Measurements from ENCODE around the gene ZC2HC1B. TPM values are rescaled to one million over a fixed set of nuclear protein-coding genes. Genes with fewer than 3 reads are reported as not detected.

The ZC2HC1B gene
- total RNA-seq, 1 experiment from 2014 or later, result not detected

DNA sequence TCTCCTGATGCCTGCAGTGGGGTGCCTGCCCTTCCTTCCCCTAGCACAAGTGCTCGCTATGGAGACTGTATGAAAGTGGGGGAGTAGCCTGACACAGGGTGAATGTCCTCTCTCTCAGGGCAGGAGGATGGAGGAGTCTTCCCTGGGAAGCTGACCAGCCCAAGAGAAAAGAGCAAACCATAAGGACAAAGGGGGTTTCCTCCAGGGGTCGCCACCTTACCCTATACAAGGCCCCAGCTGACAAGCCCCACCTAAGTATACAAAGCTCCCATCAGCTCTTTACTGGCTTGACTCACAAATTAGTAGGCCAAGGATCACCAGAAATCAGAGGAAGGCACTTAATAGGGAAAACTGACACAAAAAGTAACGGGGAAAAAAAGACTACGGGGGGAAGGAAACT lies 89.6 kb downstream of the ZC2HC1B start:
- no CpG with 5 or more reads among the region's 4 CpGs for WGBS (ENCODE audit: extremely low coverage, insufficient read length, low lambda C conversion rate)
- H2BK15ac ChIP-seq (ENCODE audit: low read depth, low read length), result no peak overlapping the region
- H3K14ac ChIP-seq (ENCODE audit: insufficient read depth, low read length), result no peak overlapping the region
- TF ChIP-seq, protein P1, sequence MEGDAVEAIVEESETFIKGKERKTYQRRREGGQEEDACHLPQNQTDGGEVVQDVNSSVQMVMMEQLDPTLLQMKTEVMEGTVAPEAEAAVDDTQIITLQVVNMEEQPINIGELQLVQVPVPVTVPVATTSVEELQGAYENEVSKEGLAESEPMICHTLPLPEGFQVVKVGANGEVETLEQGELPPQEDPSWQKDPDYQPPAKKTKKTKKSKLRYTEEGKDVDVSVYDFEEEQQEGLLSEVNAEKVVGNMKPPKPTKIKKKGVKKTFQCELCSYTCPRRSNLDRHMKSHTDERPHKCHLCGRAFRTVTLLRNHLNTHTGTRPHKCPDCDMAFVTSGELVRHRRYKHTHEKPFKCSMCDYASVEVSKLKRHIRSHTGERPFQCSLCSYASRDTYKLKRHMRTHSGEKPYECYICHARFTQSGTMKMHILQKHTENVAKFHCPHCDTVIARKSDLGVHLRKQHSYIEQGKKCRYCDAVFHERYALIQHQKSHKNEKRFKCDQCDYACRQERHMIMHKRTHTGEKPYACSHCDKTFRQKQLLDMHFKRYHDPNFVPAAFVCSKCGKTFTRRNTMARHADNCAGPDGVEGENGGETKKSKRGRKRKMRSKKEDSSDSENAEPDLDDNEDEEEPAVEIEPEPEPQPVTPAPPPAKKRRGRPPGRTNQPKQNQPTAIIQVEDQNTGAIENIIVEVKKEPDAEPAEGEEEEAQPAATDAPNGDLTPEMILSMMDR (conservative IDR thresholded peaks at IDR 0.05), result peak; percentile 44; the same call in 2 of the 3 replicates
- no peak overlapping the region for H4K8ac ChIP-seq (replicated peaks; ENCODE audit: insufficient read length, low read depth, low read length)
- H3K18ac ChIP-seq (ENCODE audit: insufficient read length, low read depth, low read length), result no peak overlapping the region
- H3K4me3 Mint-ChIP-seq, result no peak overlapping the region
- no peaks in the 10 kb centered on the region for H4K20me1 ChIP-seq (ENCODE audit: control insufficient read depth, insufficient read depth, insufficient read length)
- no peak overlapping the region for H3K27ac ChIP-seq (ENCODE audit: insufficient read length, low read depth, low read length)
- H3K9me3 ChIP-seq (ENCODE audit: control insufficient read depth, low read depth, low read length), result no peaks in the 10 kb centered on the region
- no peak overlapping the region for H3K4me2 ChIP-seq (ENCODE audit: insufficient read depth, insufficient read length, low read length)
- H3T11ph ChIP-seq (ENCODE audit: low read length), result no peak overlapping the region
- H3K4me1 Mint-ChIP-seq, result peaks cover 23 to 28% of the 10 kb centered on the region in 2 experiments
- H3K79me2 ChIP-seq (ENCODE audit: insufficient read depth, low read length), result no peaks in the 10 kb centered on the region
- no peak overlapping the region for H3K23ac ChIP-seq (ENCODE audit: insufficient read length, low read depth, low read length)
- no peak overlapping the region for H4K5ac ChIP-seq (ENCODE audit: insufficient read length, low read depth, low read length)
- no peaks in the 10 kb centered on the region for H3K36me3 Mint-ChIP-seq (ENCODE audit: insufficient read depth in 1 of 3, low read depth in 3 of 3)
- H2BK20ac ChIP-seq (ENCODE audit: low read depth, low read length, poor library complexity, severe bottlenecking), result no peak overlapping the region
- no peaks in the 10 kb centered on the region for H3K9me3 Mint-ChIP-seq
- no peak overlapping the region for H3K56ac ChIP-seq (ENCODE audit: insufficient read length, low read depth, low read length)
- peaks cover 33% of the 10 kb centered on the region for H3K27me3 Mint-ChIP-seq (ENCODE audit: low read depth)
- H2AFZ ChIP-seq (ENCODE audit: low read length), result no peak overlapping the region
- peaks cover 11% of the 10 kb centered on the region for H3K4me1 ChIP-seq (ENCODE audit: insufficient read depth, low read length)
- H3K4ac ChIP-seq (ENCODE audit: low read depth, low read length), result no peak overlapping the region
- no peak overlapping the region for H2BK5ac ChIP-seq (ENCODE audit: insufficient read length, low read length)
- H4K91ac ChIP-seq (ENCODE audit: insufficient read length, low read depth, low read length), result no peak overlapping the region
- H3K79me1 ChIP-seq (ENCODE audit: insufficient read depth, low read depth, low read length, poor library complexity, severe bottlenecking), result no peaks in the 10 kb centered on the region
- no peak overlapping the region for H2BK12ac ChIP-seq (ENCODE audit: insufficient read length, low read depth, low read length)
- no peaks in the 10 kb centered on the region for H3K23me2 ChIP-seq (ENCODE audit: insufficient read length, low read depth, low read length, poor library complexity, severe bottlenecking)
- no peak overlapping the region for H3K9ac ChIP-seq (ENCODE audit: extremely low read depth, insufficient read length, low read length)
- no peak overlapping the region for H2BK120ac ChIP-seq (ENCODE audit: low read depth, low read length, poor library complexity, severe bottlenecking)
- peaks cover 30% of the 10 kb centered on the region for H3K27me3 ChIP-seq (ENCODE audit: insufficient read depth, low read length)
- H3K27ac Mint-ChIP-seq, result no peak overlapping the region
- H2AK5ac ChIP-seq (ENCODE audit: insufficient read length, low read length), result no peak overlapping the region
- DNase-seq, result no peak
